Measurements from ENCODE around the gene SORCS2.
"Not testable (repeated sequence)": the region's sequence is repeated elsewhere in the genome, so short reads cannot be mapped to it uniquely, and the experiment has no call there.

SORCS2 gene

GRCh38 chr4:7450775-7451433 is 258.6 kb downstream of the SORCS2 start:
- no peak for DNase-seq (ENCODE audit: low spot score)

GRCh38 chr4:7451434-7451789 is 259.1 kb downstream of the SORCS2 start:
- DNase-seq (ENCODE audit: low spot score), result no peak

- no peak for DNase-seq (ENCODE audit: low spot score)
These were observed 259.5 kb downstream of the SORCS2 start for GRCh38 chr4:7451800-7452199.

- not testable (repeated sequence) for DNase-seq (ENCODE audit: low spot score)
These were observed 260.5 kb downstream of the SORCS2 start for GRCh38 chr4:7452802-7453201.

- DNase-seq (ENCODE audit: low spot score), result no peak
These were observed 265.1 kb downstream of the SORCS2 start for GRCh38 chr4:7457201-7458065.

GRCh38 chr4:7458066-7458425 is 265.7 kb downstream of the SORCS2 start:
- no peak for DNase-seq (ENCODE audit: low spot score)

GRCh38 chr4:7458477-7458876 is 266.1 kb downstream of the SORCS2 start:
- no peak for DNase-seq (ENCODE audit: low spot score)

GRCh38 chr4:7459471-7459870 is 267.1 kb downstream of the SORCS2 start:
- DNase-seq (ENCODE audit: low spot score), result no peak

GRCh38 chr4:7460566-7460965 is 268.2 kb downstream of the SORCS2 start:
- no peak for DNase-seq (ENCODE audit: low spot score)

GRCh38 chr4:7461230-7461629 is 268.9 kb downstream of the SORCS2 start:
- DNase-seq (ENCODE audit: low spot score), result peak; percentile 68

GRCh38 chr4:7462509-7462971 is 270.2 kb downstream of the SORCS2 start:
- DNase-seq (ENCODE audit: low spot score), result peak; percentile 52

- DNase-seq (ENCODE audit: low spot score), result no peak
These were observed 271.4 kb downstream of the SORCS2 start for GRCh38 chr4:7463566-7464258.

GRCh38 chr4:7464259-7464655 is 271.9 kb downstream of the SORCS2 start:
- no peak for DNase-seq (ENCODE audit: low spot score)

GRCh38 chr4:7465017-7465416 is 272.7 kb downstream of the SORCS2 start:
- DNase-seq (ENCODE audit: low spot score), result no peak

GRCh38 chr4:7466215-7466614 is 273.9 kb downstream of the SORCS2 start:
- no peak for DNase-seq (ENCODE audit: low spot score)

- DNase-seq (ENCODE audit: low spot score), result no peak
These were observed 274.6 kb downstream of the SORCS2 start for GRCh38 chr4:7466904-7467303.

GRCh38 chr4:7467471-7467870 is 275.1 kb downstream of the SORCS2 start:
- no peak for DNase-seq (ENCODE audit: low spot score)

GRCh38 chr4:7469023-7469422 is 276.7 kb downstream of the SORCS2 start:
- DNase-seq (ENCODE audit: low spot score), result no peak

GRCh38 chr4:7470111-7470510 is 277.8 kb downstream of the SORCS2 start:
- DNase-seq (ENCODE audit: low spot score), result no peak

- no peak for DNase-seq (ENCODE audit: low spot score)
These were observed 278.3 kb downstream of the SORCS2 start for GRCh38 chr4:7470522-7471128.

GRCh38 chr4:7472442-7473013 is 280.2 kb downstream of the SORCS2 start:
- DNase-seq (ENCODE audit: low spot score), result peak; percentile 64

GRCh38 chr4:7473081-7473480 is 280.7 kb downstream of the SORCS2 start:
- no peak for DNase-seq (ENCODE audit: low spot score)
